Measurements from ENCODE around the gene NSD2.

- TF ChIP-seq POLR2A (IDR thresholded peaks at IDR 0.05) = no peak
- TF ChIP-seq, protein P1, sequence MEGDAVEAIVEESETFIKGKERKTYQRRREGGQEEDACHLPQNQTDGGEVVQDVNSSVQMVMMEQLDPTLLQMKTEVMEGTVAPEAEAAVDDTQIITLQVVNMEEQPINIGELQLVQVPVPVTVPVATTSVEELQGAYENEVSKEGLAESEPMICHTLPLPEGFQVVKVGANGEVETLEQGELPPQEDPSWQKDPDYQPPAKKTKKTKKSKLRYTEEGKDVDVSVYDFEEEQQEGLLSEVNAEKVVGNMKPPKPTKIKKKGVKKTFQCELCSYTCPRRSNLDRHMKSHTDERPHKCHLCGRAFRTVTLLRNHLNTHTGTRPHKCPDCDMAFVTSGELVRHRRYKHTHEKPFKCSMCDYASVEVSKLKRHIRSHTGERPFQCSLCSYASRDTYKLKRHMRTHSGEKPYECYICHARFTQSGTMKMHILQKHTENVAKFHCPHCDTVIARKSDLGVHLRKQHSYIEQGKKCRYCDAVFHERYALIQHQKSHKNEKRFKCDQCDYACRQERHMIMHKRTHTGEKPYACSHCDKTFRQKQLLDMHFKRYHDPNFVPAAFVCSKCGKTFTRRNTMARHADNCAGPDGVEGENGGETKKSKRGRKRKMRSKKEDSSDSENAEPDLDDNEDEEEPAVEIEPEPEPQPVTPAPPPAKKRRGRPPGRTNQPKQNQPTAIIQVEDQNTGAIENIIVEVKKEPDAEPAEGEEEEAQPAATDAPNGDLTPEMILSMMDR (IDR thresholded peaks at IDR 0.05) = no peak
Observed at GRCh38 chr4:2024683-2025082, 153.5 kb downstream of the NSD2 start.

Measured in testis (tissue), 2 donors.